HG03354 (cell line): ENCODE data around the gene ATP5F1A.
"Not testable (repeated sequence)": the region's sequence is repeated elsewhere in the genome, so short reads cannot be mapped to it uniquely, and the experiment has no call there.

ENCODE experiments used
- ATAC-seq: cut with Tn5 transposase; IDR thresholded peaks from one replicate; pipeline ENCODE4 v1.9.1; 2021; ENCODE audit warnings: mild to moderate bottlenecking; ENCODE audit not compliant: unreplicated experiment, poor library complexity, severe bottlenecking

ATP5F1A gene

DNA sequence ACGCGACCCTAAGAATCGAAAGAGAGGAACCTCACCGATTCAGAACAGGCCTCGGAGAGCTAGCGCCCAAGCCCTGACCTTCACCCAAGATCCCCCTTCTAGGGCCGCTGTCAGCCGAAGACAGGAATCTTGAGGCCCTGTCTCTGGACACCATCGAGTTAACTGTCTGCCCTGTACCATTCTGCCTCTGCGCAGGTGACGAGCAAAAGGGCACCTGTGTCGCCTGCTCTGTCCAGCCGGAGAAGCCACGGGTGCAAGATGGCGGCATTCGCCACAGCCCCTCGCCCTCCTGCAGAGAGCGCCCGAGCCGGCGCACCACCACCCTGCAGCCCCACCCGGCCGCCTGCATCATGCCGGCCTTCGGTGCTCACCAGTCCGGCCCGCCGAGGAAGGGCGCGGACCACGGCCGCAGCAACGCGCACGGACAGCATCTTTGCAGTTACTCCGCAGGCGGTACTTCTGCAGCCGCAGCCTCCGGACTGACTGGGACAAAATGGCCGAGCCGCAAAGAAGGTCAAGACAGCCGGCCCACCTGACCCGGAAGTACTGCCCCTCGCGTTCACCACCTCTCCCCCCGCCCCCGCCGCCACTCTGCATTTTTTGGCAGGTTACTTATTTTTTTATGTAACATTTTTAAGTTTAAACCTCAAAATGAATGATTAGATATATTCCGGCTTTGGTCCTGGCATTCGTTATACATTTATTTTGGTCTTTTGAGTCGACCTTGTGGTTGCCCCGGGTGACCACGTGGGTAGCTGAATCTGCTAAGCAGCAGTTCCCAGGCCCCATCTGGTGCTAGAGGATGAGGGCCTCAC is at the start of gene ATP5F1A:
Gene ATP5F1A (minus strand): TSS at position 496 of the 815 bp plus-strand sequence. CDS start 65 bp downstream, at position 431.
- ATAC-seq, result peak; percentile 85

GRCh38 chr18:46141199-46141598 is 43.1 kb upstream of the ATP5F1A start:
- no peak for ATAC-seq

DNA sequence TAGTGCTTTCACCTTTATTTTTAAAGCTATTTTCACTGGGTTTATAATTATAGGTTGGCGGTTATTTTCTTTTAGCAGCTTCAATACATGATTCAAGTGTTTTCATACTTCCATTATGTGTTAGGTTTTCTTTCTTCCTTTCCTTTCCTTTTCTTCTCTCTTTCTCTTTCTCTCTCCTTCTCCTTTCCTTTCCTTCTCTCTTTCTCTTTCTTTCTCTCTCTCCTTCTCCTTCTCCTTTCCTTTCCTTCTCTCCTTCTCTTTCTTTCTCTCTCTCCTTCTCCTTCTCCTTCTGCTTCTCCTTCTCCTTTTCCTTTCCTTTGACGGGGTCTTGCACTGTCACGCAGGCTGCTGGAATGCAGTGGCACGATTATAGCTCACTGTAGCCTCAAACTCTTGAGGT is 42.1 kb upstream of the ATP5F1A start:
- ATAC-seq, result no peak

DNA sequence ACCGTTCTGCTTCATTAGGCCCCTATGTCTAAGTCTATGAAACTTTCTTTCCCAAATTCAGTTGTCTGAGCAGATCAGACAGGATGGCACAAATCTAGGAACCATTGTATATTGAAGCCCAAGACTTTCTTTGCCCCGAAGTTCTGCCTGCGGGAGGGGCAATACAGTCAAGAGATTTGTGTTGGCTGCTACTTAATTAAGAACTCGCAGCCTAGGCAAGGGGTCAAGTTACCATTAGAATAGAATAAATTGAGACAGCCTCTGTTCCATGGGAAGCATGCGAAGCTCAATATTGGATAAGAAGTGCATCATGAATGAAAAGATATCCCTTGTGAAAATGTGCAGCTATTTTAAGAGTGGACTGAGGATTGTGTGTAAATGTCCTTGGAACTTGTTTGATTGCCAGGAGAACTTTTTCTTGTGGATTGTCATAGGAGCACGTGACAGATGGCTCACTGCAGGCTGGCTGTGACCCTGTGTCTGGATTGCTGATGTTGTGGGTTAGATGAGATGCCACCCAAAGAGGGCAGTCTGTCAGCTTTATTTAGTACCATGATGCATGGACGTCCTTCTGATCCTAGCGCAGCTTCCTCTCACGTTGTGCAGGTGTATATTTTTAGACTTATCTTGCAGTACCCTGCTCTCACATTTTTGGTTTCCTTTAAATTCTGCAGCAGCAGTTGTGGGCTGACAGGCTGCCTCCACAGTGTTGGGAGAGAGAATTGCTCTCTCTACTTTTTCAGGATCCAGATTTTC is 37.0 kb upstream of the ATP5F1A start:
- no peak for ATAC-seq

- ATAC-seq, result no peak
Observed at GRCh38 chr18:46133534-46133933, 35.4 kb upstream of the ATP5F1A start.

- not testable (repeated sequence) for ATAC-seq
Observed at GRCh38 chr18:46130549-46130948, 32.5 kb upstream of the ATP5F1A start.

DNA sequence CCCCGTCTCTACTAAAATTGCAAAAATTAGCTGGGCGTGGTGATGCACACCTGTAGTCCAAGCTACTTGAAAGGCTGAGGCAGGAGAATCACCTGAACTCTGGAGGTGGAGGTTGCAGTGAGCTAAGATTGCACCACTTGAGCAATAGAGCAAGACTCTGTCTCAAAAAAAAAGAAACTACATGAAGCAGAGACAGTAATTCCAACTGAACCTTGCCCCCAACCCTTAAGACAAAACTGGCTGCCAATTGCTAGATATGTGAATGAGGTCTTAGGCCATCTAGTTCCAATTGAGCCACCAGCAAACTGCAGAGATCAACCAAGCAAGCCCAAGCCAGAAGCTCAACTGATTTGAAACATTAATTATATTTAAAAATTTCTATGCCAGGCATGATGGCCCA is 32.0 kb upstream of the ATP5F1A start:
- ATAC-seq, result no peak

- ATAC-seq, result not testable (repeated sequence)
Observed at GRCh38 chr18:46126625-46127024, 28.5 kb upstream of the ATP5F1A start.

DNA sequence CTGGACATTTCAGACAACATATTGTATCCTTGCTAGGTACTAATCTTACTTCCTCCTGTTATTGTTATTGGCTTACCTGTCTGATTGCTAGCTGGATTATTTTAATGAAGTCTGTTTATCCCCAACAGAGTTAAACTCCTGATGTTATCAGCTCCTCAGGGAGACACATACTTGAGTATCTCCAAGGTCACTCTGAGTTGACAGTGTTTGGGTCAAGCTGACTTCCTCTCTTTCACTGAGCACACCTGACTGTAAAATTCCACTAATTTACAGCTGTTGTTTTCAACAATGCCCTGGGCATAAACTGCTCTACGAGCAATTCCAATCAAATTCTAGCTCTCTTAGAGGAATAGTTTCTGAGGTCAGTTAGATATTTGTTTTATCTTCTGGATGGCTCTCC is 15.7 kb upstream of the ATP5F1A start:
- no peak for ATAC-seq

GRCh38 chr18:46110406-46110805 is 12.3 kb upstream of the ATP5F1A start:
- ATAC-seq, result no peak

GRCh38 chr18:46109386-46109785 is 11.3 kb upstream of the ATP5F1A start:
- no peak for ATAC-seq

DNA sequence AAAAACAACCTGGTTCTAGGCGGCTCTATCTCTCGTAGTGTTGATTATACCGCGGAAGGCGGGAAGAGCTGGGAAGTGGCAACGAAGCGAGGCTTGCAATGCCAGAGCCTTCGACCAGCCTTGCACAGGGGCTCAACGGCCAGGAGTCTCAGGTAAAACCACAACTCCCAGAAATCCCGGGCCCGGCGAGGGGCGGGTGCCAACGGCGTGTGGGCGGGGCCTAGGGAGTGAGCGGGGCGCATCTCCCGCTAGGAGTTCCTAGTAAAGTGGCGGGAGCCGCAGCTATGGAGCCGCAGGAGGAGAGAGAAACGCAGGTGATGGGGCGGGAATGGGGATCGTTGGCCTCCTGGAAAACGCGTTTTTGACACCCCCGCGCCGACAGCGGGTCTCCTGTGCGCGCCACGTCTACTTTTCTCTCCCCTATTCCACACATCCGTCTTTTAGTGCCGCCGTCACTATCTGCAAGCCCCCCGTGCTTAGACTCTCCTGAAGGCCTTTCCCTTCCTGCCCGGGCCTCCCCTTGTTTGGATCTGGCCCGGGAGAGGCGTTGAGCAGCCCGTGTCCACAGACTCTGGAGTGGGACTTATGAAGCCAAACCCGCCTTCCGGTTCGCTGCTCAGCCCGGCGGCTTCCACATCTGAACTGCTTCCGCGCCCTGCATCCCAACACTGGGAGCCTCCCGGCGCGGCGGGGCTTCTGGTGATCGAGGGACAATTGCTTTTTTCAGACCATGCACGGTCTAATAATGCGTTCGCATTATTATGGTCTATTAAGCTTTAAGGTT is 6.2 kb upstream of the ATP5F1A start, which contains the start of gene HAUS1:
Gene HAUS1 (plus strand): TSS at position 258 of the 784 bp plus-strand sequence. CDS start 27 bp downstream, at position 285.
- peak; percentile 90 for ATAC-seq

DNA sequence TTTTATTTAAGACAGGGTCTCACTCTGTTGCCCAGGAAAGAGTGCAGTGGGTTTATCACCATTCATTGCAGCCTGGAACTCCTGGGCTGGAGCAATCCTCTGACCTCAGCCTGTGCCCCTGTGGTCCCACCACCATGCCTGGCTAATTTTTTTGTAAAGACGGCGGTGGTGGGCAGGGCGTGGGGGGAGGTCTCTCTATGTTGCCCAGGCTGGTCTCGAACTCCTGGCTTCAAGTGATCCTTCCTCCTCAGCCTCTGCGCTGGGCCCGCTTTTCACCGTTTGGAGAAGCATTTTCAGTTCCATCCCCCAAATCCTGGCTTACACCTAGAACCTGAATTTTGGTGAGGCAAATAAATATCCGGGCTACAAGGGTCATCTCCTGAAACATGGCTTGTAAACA is 1.4 kb upstream of the ATP5F1A start:
- ATAC-seq, result no peak

DNA sequence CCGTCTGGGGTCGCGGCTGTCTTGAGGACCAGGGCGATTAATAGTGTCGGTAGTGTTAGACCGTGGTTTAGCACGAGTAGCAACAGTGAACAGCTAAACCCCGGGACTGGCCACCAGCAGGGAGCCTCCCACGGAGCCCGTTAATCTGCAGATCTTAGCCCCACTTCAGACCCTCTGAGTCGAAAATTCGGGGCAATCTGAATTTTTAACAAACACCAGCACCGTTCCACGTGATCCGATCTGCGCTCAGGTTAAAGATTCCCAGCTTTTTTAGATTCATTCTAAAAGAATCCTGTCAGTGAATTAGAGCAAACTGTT is 479 bp upstream of the ATP5F1A start:
- no peak for ATAC-seq

DNA sequence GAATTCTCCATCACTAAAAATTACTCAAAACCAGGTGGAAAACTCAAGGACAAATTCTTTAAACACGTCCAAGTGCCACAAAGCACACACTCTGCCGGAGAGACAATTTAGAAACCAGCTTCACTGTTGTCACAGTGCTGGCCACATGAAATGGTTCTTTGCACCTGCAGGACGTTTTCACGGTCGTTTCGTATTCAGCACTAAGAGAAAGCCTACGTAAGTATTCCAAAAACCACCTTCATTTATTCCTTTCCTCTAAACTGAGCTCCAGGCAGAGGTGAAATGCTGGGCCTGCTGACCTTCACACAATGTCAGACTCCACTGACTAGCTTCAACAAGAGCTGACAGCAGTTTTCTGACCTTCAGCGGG is 680 bp downstream of the ATP5F1A start:
- peak; percentile 19 for ATAC-seq

DNA sequence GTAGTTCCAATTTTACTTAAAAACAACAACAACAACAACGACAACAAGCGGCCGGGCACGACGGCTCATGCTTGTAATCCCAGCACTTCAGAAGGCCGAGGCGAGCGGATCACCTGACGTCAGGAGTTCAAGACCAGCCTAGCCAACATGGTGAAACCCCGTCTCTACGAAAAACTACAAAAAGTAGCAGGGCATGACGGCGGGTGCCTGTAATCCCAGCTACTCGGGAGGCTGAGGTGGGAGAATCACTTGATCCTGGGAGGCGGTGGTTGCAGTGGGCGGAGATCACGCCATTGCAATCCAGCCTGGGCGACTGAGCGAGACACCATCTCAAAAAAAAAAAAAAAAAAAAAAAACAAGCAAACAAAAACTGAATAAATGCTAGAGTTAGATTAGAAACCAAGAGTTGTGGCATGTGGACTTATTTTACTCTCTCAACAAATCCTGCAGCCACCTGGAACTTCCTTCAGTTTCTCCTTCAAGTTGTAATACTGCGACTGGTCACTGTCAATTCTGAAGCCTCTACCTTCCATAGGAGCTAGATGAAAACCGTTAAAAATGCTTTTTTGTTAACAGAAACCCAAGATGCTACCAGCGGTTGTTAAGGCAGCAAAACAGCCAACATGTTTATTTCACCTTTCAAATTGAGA is 1.3 kb downstream of the ATP5F1A start:
- no peak for ATAC-seq

DNA sequence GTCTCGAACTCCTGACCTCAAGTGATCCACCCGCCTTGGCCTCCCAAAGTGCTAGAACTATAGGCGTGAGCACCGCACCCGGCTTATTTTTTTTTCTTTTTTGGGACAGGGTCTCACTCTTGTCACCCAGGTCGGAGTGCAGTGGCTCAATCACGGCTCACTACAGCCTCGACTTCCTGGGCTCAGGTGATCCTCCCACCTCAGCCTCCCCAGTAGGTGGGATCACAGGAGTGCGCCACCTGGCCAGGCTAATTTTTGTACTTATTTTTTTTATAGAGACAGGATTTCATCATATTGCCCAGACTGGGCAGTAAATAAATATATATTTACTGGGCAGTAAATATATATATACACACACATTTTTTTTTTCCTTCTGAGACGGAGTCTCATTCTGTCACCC is 2.6 kb downstream of the ATP5F1A start:
- ATAC-seq, result no peak

DNA sequence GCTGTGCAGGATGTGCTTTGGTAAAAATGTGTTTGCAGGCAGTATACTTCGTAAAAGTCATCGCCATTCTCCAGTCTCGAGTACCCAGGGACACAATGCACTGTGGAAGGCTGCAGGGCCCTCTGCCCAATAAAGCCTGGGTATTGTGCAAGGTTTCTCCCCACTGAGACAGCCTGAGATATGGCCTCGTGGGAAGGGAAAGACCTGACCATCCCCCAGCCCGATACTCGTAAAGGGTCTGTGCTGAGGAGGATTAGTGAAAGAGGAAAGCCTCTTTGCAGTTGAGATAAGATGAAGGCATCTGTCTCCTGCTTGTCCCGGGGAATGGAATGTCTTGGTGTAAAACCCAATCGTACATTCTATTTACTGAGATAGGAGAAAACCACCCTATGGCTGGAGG is 9.6 kb downstream of the ATP5F1A start:
- ATAC-seq, result not testable (repeated sequence)

DNA sequence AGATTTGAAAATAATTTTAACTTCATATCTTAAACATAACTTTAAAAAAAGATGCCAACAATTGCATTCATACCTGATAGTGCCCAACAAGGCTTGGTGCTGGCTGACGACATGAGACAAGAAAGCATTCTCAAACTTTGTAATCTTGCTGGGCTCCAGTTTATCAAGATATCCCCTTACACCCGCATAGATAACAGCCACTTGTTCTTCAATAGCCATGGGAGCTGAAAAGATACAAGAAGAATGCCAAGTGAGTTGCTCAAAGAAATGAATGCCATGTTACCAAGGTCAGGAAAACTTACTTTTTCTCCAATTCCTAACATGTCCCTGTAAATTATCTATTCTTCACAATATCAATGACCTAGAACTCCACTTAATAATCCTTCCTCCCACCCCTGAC is 13.7 kb downstream of the ATP5F1A start:
- ATAC-seq, result no peak

DNA sequence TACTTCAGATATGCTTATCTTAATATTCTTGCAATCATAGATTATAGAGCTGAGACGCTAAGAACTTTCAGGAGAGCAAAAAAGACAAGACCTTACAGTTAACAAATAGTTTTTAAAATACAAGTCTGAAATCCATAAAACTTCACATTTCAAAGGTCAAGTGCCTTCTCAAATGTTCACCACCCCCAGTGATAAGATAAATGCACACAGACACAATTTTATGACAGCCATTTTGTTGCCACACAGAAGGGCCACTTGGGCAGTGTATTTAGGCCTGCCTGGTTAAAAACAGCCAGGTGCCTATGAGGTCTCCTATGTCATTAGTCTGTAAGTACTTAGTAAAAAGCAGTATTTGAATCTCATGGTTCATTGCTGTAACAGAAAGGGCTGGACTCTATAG is 17.9 kb downstream of the ATP5F1A start:
- ATAC-seq, result no peak
